Measurements from ENCODE around the gene TRMU.

Gene TRMU

DNA sequence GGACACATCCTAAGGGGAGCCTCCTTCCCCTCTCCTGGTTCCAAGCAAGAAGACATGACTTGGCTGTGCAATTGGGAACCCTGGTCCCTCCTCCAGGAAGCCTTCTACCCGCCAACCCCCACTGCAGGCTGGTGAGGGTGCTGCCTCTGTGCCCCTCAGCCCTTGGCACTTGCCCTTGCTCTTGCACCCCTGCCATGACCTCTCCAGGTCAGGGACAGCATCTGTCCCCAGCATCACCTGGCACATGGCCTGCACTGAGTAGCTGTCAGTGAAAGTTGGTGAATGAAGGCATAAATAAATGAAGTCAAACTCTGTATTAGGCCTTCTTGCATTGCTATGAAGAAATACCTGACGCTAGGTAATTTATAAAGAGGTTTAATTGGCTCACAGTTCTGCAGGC, 40.7 kb upstream of the TRMU start:
- no peak overlapping the region for H3K4me3 ChIP-seq (replicated peaks; ENCODE audit: low read depth, low read length)
- DNase-seq (ENCODE audit: extremely low read depth, low read depth), result no peak
- TF ChIP-seq, protein P1, sequence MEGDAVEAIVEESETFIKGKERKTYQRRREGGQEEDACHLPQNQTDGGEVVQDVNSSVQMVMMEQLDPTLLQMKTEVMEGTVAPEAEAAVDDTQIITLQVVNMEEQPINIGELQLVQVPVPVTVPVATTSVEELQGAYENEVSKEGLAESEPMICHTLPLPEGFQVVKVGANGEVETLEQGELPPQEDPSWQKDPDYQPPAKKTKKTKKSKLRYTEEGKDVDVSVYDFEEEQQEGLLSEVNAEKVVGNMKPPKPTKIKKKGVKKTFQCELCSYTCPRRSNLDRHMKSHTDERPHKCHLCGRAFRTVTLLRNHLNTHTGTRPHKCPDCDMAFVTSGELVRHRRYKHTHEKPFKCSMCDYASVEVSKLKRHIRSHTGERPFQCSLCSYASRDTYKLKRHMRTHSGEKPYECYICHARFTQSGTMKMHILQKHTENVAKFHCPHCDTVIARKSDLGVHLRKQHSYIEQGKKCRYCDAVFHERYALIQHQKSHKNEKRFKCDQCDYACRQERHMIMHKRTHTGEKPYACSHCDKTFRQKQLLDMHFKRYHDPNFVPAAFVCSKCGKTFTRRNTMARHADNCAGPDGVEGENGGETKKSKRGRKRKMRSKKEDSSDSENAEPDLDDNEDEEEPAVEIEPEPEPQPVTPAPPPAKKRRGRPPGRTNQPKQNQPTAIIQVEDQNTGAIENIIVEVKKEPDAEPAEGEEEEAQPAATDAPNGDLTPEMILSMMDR (IDR thresholded peaks at IDR 0.05; ENCODE audit: low read depth, low read length, missing control alignments), result no peak

DNA sequence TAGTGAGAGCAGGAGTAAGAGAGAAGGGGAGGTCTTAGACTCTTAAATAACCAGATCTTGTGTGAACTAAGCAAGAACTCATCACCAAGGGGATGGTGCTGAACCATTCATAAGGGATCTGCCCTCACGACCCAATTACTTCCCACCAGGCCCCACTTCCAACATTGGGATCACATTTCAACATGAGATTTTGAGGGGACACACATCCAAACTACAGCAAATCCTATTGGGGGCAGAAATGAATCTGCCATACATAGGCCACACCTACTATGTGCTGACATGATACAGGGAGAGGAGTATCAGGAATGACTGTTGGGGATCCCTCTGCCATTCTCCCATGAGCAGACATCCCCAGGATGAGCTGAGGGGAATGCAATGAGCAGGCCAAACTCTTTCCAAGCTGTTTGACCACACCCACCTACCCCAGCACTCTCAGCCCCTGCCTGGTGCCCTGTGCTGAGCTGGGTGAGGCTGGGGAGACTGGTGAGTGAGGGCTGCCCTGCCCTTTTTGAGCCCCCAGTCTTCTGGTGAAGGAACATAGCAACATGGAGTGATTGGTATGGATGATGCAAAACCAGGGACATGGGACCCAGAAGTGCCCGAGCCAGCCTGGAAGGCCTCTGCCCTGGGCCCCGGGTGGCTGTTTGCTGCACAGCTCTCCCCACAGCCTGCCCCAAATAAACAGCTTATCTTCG, 40.1 kb upstream of the TRMU start:
- DNase-seq (ENCODE audit: extremely low read depth, low read depth), result no peak
- H3K4me3 ChIP-seq (replicated peaks; ENCODE audit: low read depth, low read length), result peak overlapping the region; percentile 87
- TF ChIP-seq, protein P1 (IDR thresholded peaks at IDR 0.05; ENCODE audit: low read depth, low read length, missing control alignments), result no peak

DNA sequence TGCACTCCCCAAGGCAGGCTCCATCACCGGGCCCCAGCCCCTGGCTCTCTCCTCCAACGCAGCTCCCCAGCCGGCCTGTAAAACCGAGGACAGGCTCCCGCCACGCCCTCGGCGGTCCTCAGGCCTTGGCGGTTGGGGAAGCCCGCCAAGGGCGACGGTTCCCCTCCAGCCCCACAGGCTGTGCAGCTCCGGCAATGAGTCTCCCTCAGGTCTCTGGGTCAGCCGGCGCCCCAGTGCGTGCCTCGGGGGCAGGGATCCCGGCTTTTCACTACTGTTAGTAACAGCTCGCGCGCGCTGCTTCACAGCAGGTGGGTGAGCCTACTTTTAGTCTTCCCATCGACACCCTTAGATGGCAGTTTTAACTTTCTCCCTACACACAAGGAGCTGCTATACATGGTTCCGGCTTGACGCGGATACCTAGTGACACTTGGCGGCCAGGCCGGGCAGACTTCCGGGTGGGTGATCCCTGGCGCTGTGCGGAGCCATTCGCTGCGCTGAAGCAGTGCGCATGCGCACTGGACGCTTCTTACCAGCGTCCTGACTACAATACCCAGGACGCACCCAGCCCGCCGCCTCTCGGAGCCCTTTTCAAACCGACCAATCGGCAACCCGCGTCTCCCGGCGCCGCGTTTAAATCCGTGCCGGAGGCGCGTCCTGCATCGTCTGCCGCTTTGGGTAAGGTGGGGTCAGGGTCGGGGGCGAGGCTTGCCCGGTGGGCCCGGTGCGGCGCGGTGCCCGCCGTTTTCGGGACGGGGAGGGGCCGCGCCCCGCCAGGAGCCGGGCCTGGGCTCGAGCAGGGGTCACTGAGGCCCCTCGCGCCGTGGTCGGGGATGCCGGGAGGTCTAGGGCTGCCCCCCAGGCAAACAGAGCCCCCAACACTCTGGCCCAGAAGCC, 39.0 kb upstream of the TRMU start, which contains the start of gene GTSE1:
Gene GTSE1, plus strand, starts transcription at position 614 of the 894 bp plus-strand sequence. CDS start 531 bp downstream, outside the sequence.
- peak; percentile 93 for DNase-seq (ENCODE audit: extremely low read depth, low read depth)
- peak within 1 kb of the TSS; percentile 87 for H3K4me3 ChIP-seq (replicated peaks; ENCODE audit: low read depth, low read length)
- TF ChIP-seq, protein P1 (IDR thresholded peaks at IDR 0.05; ENCODE audit: low read depth, low read length, missing control alignments), result no peak

DNA sequence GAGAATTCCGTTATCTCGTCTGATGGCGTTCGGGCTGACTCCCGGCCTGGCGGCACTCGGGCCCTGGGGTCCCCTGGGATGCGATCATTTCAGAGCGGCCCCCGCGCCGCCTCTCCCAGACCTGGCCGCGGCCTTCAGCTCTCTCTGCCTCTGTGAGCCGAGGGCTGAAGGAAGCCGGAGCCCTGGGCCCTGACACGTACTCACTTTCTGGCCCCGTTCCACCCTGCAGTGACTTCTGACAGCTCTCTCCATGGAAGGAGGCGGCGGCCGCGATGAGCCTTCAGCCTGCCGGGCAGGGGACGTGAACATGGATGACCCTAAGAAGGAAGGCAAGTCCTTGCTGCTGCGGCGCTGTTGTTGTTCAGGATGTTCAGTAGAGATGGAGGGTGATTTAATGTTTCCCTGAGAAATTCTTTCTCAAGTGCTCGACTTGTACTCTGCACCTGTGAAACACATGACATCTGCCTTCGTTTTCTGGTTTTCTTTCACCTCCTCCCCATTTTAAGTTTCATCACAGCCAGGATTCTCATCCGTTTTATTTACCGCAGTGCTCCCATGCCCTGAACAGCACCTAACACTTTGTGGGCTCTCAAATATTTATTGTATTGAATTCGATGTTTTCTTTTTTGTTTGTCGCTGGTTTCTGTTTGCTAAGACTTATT, 38.2 kb upstream of the TRMU start:
- no peak for DNase-seq (ENCODE audit: extremely low read depth, low read depth)
- TF ChIP-seq, protein P1 (IDR thresholded peaks at IDR 0.05; ENCODE audit: low read depth, low read length, missing control alignments), result no peak
- H3K4me3 ChIP-seq (replicated peaks; ENCODE audit: low read depth, low read length), result peak overlapping the region; percentile 87

DNA sequence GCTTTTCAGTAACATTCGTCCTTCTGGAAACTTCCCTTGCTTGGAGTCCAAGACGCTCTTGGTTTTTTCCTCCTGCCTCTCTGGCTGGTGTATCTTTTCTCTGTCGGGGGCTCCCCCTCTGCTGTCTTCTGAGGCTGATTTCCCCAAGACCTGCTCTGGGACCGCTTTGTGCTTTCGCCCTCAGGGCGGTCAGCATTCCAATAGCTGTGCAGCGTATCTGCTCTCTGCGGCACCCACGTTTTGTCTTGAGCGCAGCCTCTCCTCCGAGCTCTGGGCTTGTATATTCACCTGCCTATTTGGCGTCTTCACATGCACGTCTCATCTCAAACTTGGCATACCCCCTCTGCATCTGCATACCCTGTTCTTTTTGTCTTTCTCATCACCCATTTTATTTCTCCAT, 36.4 kb upstream of the TRMU start:
- no peak overlapping the region for H3K4me3 ChIP-seq (replicated peaks; ENCODE audit: low read depth, low read length)
- TF ChIP-seq, protein P1 (IDR thresholded peaks at IDR 0.05; ENCODE audit: low read depth, low read length, missing control alignments), result no peak
- no peak for DNase-seq (ENCODE audit: extremely low read depth, low read depth)

DNA sequence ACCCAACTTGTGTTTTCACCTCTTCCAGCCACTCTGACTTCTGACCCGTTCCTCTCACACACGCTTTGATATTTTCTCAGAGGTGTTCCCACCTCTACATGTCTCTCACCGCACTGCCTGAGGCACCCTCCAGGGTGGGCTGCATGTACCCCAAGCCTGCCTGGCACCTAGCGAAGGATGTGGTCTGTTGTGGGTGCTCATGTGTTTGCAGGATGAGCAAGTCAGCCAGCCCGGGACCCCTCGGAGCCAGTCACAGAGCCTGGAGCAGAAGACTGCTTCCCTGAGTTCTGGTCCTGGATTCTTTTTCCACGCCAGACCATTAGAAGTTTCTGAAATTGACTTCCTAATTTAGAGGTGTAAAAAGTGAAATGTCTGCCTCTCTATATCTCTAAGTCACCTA, 35.0 kb upstream of the TRMU start:
- TF ChIP-seq, protein P1 (IDR thresholded peaks at IDR 0.05; ENCODE audit: low read depth, low read length, missing control alignments), result no peak
- DNase-seq (ENCODE audit: extremely low read depth, low read depth), result no peak
- no peak overlapping the region for H3K4me3 ChIP-seq (replicated peaks; ENCODE audit: low read depth, low read length)

All from HFF-Myc (cell line).